HG03064 (cell line): ENCODE measurements around the gene SARS2.
"Not testable (repeated sequence)": the region's sequence is repeated elsewhere in the genome, so short reads cannot be mapped to it uniquely, and the experiment has no call there.

ENCODE experiments used
- ATAC-seq: cut with Tn5 transposase; IDR thresholded peaks from one replicate; pipeline ENCODE4 v1.9.1; 2021; ENCODE audit warnings: low read depth; ENCODE audit not compliant: unreplicated experiment

The SARS2 gene

GRCh38 chr19:38949580-38950367 is 19.2 kb upstream of the SARS2 start:
- ATAC-seq = no peak

GRCh38 chr19:38946229-38947010 is 15.9 kb upstream of the SARS2 start:
- no peak for ATAC-seq

GRCh38 chr19:38945562-38946228 is 15.1 kb upstream of the SARS2 start:
- ATAC-seq = no peak

GRCh38 chr19:38944981-38945506 is 14.5 kb upstream of the SARS2 start:
- no peak for ATAC-seq

- ATAC-seq = no peak
Measured at GRCh38 chr19:38942471-38943181, 12.1 kb upstream of the SARS2 start.

- ATAC-seq = no peak
Measured at GRCh38 chr19:38941979-38942378, 11.4 kb upstream of the SARS2 start.

GRCh38 chr19:38941466-38941865 is 10.9 kb upstream of the SARS2 start:
- not testable (repeated sequence) for ATAC-seq

GRCh38 chr19:38939957-38940356 is 9.4 kb upstream of the SARS2 start:
- no peak for ATAC-seq

- no peak for ATAC-seq
Measured at GRCh38 chr19:38933544-38933943, 3.0 kb upstream of the SARS2 start.

GRCh38 chr19:38932425-38933179 is 2.0 kb upstream of the SARS2 start:
- ATAC-seq = no peak

- ATAC-seq = no peak
Measured at GRCh38 chr19:38931521-38931793, 894 bp upstream of the SARS2 start.

- ATAC-seq = peak; percentile 84
Measured at GRCh38 chr19:38930776-38931520, 385 bp upstream of the SARS2 start, which contains the start of gene MRPS12. Gene MRPS12, plus strand, starts transcription at chr19:38930944. Its CDS starts 351 bp downstream, at chr19:38931295.

- no peak for ATAC-seq
Measured at GRCh38 chr19:38928391-38929001, 2.1 kb downstream of the SARS2 start.

- no peak for ATAC-seq
Measured at GRCh38 chr19:38924388-38924787, 6.2 kb downstream of the SARS2 start.

- no peak for ATAC-seq
Measured at GRCh38 chr19:38922482-38922881, 8.1 kb downstream of the SARS2 start.

GRCh38 chr19:38921420-38922274 is 8.9 kb downstream of the SARS2 start:
- no peak for ATAC-seq

- no peak for ATAC-seq
Measured at GRCh38 chr19:38920602-38921419, 9.8 kb downstream of the SARS2 start.
